Naive B cell (primary cell): Measurements from ENCODE around the gene CCL19. TPM values are rescaled to one million over a fixed set of nuclear protein-coding genes. Genes with fewer than 3 reads are reported as not detected.

Experiments used
- ATAC-seq, 2 donors: fragments of 150-1000 bp; cut with Tn5 transposase; 2 replicates each; pipeline ENCODE4 v1.10.0; 2021; ENCODE audit warnings: low read depth in 2 of 2, mild to moderate bottlenecking in 2 of 2, moderate library complexity in 2 of 2
- DNase-seq: peaks from one replicate; pipeline ENCODE4 v3.0.0; 2022
- H3K27ac Mint-ChIP-seq, 6 donors: one replicate each; pipeline ENCODE4 v1.8.0; 2020 to 2022; ENCODE audit warnings: mild to moderate bottlenecking in 6 of 6, mixed read lengths in 6 of 6, moderate library complexity in 5 of 6, inconsistent platforms in 2 of 6
- H3K27me3 Mint-ChIP-seq, 3 donors: one replicate each; pipeline ENCODE4 v1.8.0; 2021 to 2022; ENCODE audit warnings: mixed read lengths in 3 of 3, mild to moderate bottlenecking in 1 of 3
- H3K36me3 Mint-ChIP-seq, 2 donors: one replicate each; pipeline ENCODE4 v1.8.0; 2020 to 2022; ENCODE audit warnings: mixed read lengths in 2 of 2, inconsistent platforms in 1 of 2, mild to moderate bottlenecking in 1 of 2
- H3K4me1 Mint-ChIP-seq, 3 donors: one replicate each; pipeline ENCODE4 v1.8.0; 2020 to 2022; ENCODE audit warnings: mixed read lengths in 3 of 3, inconsistent platforms in 1 of 3, mild to moderate bottlenecking in 1 of 3, moderate library complexity in 1 of 3
- H3K4me3 Mint-ChIP-seq, 8 donors: one replicate each; pipeline ENCODE4 v1.8.0; 2020 to 2022; ENCODE audit warnings: mild to moderate bottlenecking in 8 of 8, mixed read lengths in 8 of 8, moderate library complexity in 8 of 8, inconsistent platforms in 2 of 8
- H3K9me3 Mint-ChIP-seq, 7 donors: one replicate each; pipeline ENCODE4 v1.8.0; 2020 to 2022; ENCODE audit warnings: mixed read lengths in 7 of 7, mild to moderate bottlenecking in 5 of 7, inconsistent platforms in 2 of 7, moderate library complexity in 1 of 7
- polyA plus RNA-seq, 6 donors: library from polyadenylated mRNA; unstranded; fragments of 300-500 nt; fragmentation: Illumina TruSeq; gene quantifications; one replicate each; pipeline ENCODE4 v1.2.3, GENCODE V29; 2021; ENCODE audit warnings: low read depth in 6 of 6

Gene CCL19
- polyA plus RNA-seq, 6 donors from 2014 or later = not detected

- DNase-seq (no peak), ATAC-seq (no peak)
- Mint-ChIP-seq H3K4me1 (no peaks in the 10 kb centered on the region), H3K27ac (no peak overlapping the region), H3K27me3 (peaks cover 21 to 62% (median 31%) of the 10 kb centered on the region in 3 donors), H3K9me3 (peaks cover 0 to 2% (median 0%) of the 10 kb centered on the region in 7 donors), H3K36me3 (no peaks in the 10 kb centered on the region), H3K4me3 (no peak overlapping the region)
These were observed 21.1 kb upstream of the CCL19 start for GRCh38 chr9:34712140-34712539.

GRCh38 chr9:34710023-34710422, 18.9 kb upstream of the CCL19 start, which contains the start of gene CCL21:
TSS of gene CCL21 (minus strand) at chr9:34710136. CDS start at chr9:34710066, 70 bp downstream.
- DNase-seq (no peak), ATAC-seq (no peak)
- H3K4me3 Mint-ChIP-seq = no peak within 1 kb of the TSS
- peaks cover 0 to 2% (median 0%) of the 10 kb centered on the region in 7 donors for H3K9me3 Mint-ChIP-seq
- H3K27ac Mint-ChIP-seq = no peak within 1 kb of the TSS
- peaks cover 18 to 54% (median 30%) of the 10 kb centered on the region in 3 donors for H3K27me3 Mint-ChIP-seq
- H3K4me1 Mint-ChIP-seq = no peaks in the 10 kb centered on the region
- no peaks in the 10 kb centered on the region for H3K36me3 Mint-ChIP-seq

- peaks cover 0 to 2% (median 0%) of the 10 kb centered on the region in 7 donors for H3K9me3 Mint-ChIP-seq
- DNase-seq = no peak
- peaks cover 11 to 49% (median 31%) of the 10 kb centered on the region in 3 donors for H3K27me3 Mint-ChIP-seq
- ATAC-seq = no peak
- no peak overlapping the region for H3K4me3 Mint-ChIP-seq
- no peaks in the 10 kb centered on the region for H3K4me1 Mint-ChIP-seq
- no peak overlapping the region for H3K27ac Mint-ChIP-seq
- H3K36me3 Mint-ChIP-seq = no peaks in the 10 kb centered on the region
These were observed 18.3 kb upstream of the CCL19 start for GRCh38 chr9:34709196-34709978.

- Mint-ChIP-seq H3K4me1 (peaks cover under 1 to 1% (median under 1%) of the 10 kb centered on the region in 3 donors), H3K9me3 (no peaks in the 10 kb centered on the region), H3K4me3 (no peak overlapping the region), H3K27ac (no peak overlapping the region), H3K36me3 (no peaks in the 10 kb centered on the region), H3K27me3 (peaks cover 0 to 32% (median 19%) of the 10 kb centered on the region in 3 donors)
- ATAC-seq (no peak), DNase-seq (no peak)
These were observed 16.1 kb upstream of the CCL19 start for GRCh38 chr9:34707130-34707529.

- Mint-ChIP-seq H3K27me3 (peaks cover 20 to 39% (median 34%) of the 10 kb centered on the region in 3 donors), H3K4me3 (peak overlapping the region; percentile 47 to 93 (median 75)), H3K36me3 (no peaks in the 10 kb centered on the region), H3K4me1 (peaks cover 13 to 16% (median 15%) of the 10 kb centered on the region in 3 donors), H3K9me3 (no peaks in the 10 kb centered on the region), H3K27ac (peak overlapping the region in 1 of 6 donors; percentile 9)
- DNase-seq (peak; percentile 56), ATAC-seq (peak; percentile 76 to 80)
These were observed 11.0 kb upstream of the CCL19 start for GRCh38 chr9:34701769-34702736.

GRCh38 chr9:34701023-34701768, 10.1 kb upstream of the CCL19 start:
- peaks cover 13 to 16% (median 15%) of the 10 kb centered on the region in 3 donors for H3K4me1 Mint-ChIP-seq
- no peaks in the 10 kb centered on the region for H3K9me3 Mint-ChIP-seq
- DNase-seq = peak; percentile 53
- H3K36me3 Mint-ChIP-seq = no peaks in the 10 kb centered on the region
- peak overlapping the region in 7 of 8 donors; percentile 11 to 93 (median 63) for H3K4me3 Mint-ChIP-seq
- peaks cover 20 to 40% (median 36%) of the 10 kb centered on the region in 3 donors for H3K27me3 Mint-ChIP-seq
- H3K27ac Mint-ChIP-seq = no peak overlapping the region
- peak; percentile 79 to 81 for ATAC-seq

GRCh38 chr9:34694811-34695210, 3.7 kb upstream of the CCL19 start:
- DNase-seq = no peak

GRCh38 chr9:34693560-34693959, 2.5 kb upstream of the CCL19 start:
- Mint-ChIP-seq H3K9me3 (no peaks in the 10 kb centered on the region), H3K4me1 (no peaks in the 10 kb centered on the region), H3K27me3 (peaks cover 18 to 34% (median 30%) of the 10 kb centered on the region in 3 donors), H3K27ac (peak overlapping the region in 1 of 6 donors; percentile 62), H3K36me3 (no peaks in the 10 kb centered on the region), H3K4me3 (no peak overlapping the region)
- ATAC-seq (no peak), DNase-seq (no peak)

More at GRCh38 chr9:34694811-34695210, 3.7 kb upstream of the CCL19 start:
- no peak for ATAC-seq
- Mint-ChIP-seq H3K4me1 (no peaks in the 10 kb centered on the region), H3K27ac (no peak overlapping the region), H3K36me3 (no peaks in the 10 kb centered on the region), H3K9me3 (no peaks in the 10 kb centered on the region), H3K27me3 (peaks cover 26 to 37% (median 27%) of the 10 kb centered on the region in 3 donors), H3K4me3 (no peak overlapping the region)

GRCh38 chr9:34691936-34692315, 850 bp upstream of the CCL19 start:
- Mint-ChIP-seq H3K9me3 (no peaks in the 10 kb centered on the region), H3K4me1 (peaks cover 0 to under 1% (median 0%) of the 10 kb centered on the region in 3 donors), H3K27ac (no peak overlapping the region), H3K36me3 (no peaks in the 10 kb centered on the region), H3K27me3 (peaks cover 17 to 39% (median 34%) of the 10 kb centered on the region in 3 donors), H3K4me3 (no peak overlapping the region)
- DNase-seq = no peak
- ATAC-seq = no peak

GRCh38 chr9:34689512-34689911, 1.6 kb downstream of the CCL19 start:
- Mint-ChIP-seq H3K4me1 (peaks cover 0 to 4% (median 0%) of the 10 kb centered on the region in 3 donors), H3K27me3 (peaks cover 9 to 39% (median 28%) of the 10 kb centered on the region in 3 donors), H3K36me3 (no peaks in the 10 kb centered on the region), H3K4me3 (no peak overlapping the region), H3K9me3 (no peaks in the 10 kb centered on the region), H3K27ac (peak overlapping the region in 1 of 6 donors; percentile 59)
- ATAC-seq = no peak
- no peak for DNase-seq

- ATAC-seq (no peak), DNase-seq (no peak)
- peaks cover 0 to 4% (median 0%) of the 10 kb centered on the region in 3 donors for H3K4me1 Mint-ChIP-seq
- no peak overlapping the region for H3K4me3 Mint-ChIP-seq
- no peaks in the 10 kb centered on the region for H3K9me3 Mint-ChIP-seq
- no peak overlapping the region for H3K27ac Mint-ChIP-seq
- H3K27me3 Mint-ChIP-seq = peaks cover 9 to 39% (median 28%) of the 10 kb centered on the region in 3 donors
- no peaks in the 10 kb centered on the region for H3K36me3 Mint-ChIP-seq
These were observed 2.0 kb downstream of the CCL19 start for GRCh38 chr9:34689116-34689470.

GRCh38 chr9:34688329-34689115, 2.6 kb downstream of the CCL19 start:
- peaks cover 0 to 4% (median 0%) of the 10 kb centered on the region in 3 donors for H3K4me1 Mint-ChIP-seq
- H3K4me3 Mint-ChIP-seq = no peak overlapping the region
- DNase-seq (no peak), ATAC-seq (no peak)
- no peak overlapping the region for H3K27ac Mint-ChIP-seq
- H3K36me3 Mint-ChIP-seq = no peaks in the 10 kb centered on the region
- H3K9me3 Mint-ChIP-seq = no peaks in the 10 kb centered on the region
- H3K27me3 Mint-ChIP-seq = peaks cover 9 to 36% (median 24%) of the 10 kb centered on the region in 3 donors
